A673 (cell line): ENCODE measurements around the gene HERC2. TPM values are rescaled to one million over a fixed set of nuclear protein-coding genes. Genes with fewer than 3 reads are reported as not detected.
A peak's percentile ranks its signal among the peaks of the same experiment; 100 is the strongest.

ENCODE experiments used
- BruUV-seq: library from RNA; stranded (reverse); fragments of 400-500 nt; replicated peaks from 2 replicates; lab custom pipeline; 2021; lab: Mats Ljungman, UMichigan
- CTCF ChIA-PET: fragments of 300-600 bp; sonication (Branson Sonifier 250); formaldehyde crosslinking; loops from one replicate; lab custom pipeline; 2022; ENCODE audit warnings: antibody characterized with exemption; lab: Charles Lee
- POLR2A ChIA-PET: fragments of 300-600 bp; sonication (Branson Sonifier 250); formaldehyde crosslinking; loops from one replicate; lab custom pipeline; 2022; ENCODE audit warnings: antibody characterized with exemption; ENCODE audit not compliant: low non-redundant PET; lab: Charles Lee
- DNase-seq: peaks from one replicate; pipeline ENCODE4 v3.0.0-alpha.2; 2015; ENCODE audit warnings: low spot score
- H3K27ac ChIP-seq: fragments of 200-600 bp; sonication (generic); 2 replicates; pipeline ENCODE4 v1.5.1; 2016; ENCODE audit warnings: mixed run types, low read depth, mild to moderate bottlenecking, mixed read lengths, antibody characterized with exemption, low read length; ENCODE audit not compliant: poor library complexity, severe bottlenecking
- H3K27me3 ChIP-seq: fragments of 200-600 bp; sonication (generic); replicated peaks from 2 replicates; pipeline ENCODE4 v1.6.1; 2017; ENCODE audit warnings: mixed run types, low read depth, mild to moderate bottlenecking, mixed read lengths, antibody characterized with exemption, low read length; ENCODE audit not compliant: insufficient read depth, poor library complexity
- H3K36me3 ChIP-seq: fragments of 200-600 bp; sonication (generic); 2 replicates; pipeline ENCODE4 v1.6.1; 2016; ENCODE audit warnings: mixed run types, mild to moderate bottlenecking, mixed read lengths, antibody characterized with exemption, low read length; ENCODE audit not compliant: insufficient read depth, poor library complexity, severe bottlenecking
- H3K4me1 ChIP-seq: fragments of 200-600 bp; sonication (generic); 2 replicates; pipeline ENCODE4 v1.6.1; 2017; ENCODE audit warnings: mixed run types, mild to moderate bottlenecking, mixed read lengths, antibody characterized with exemption, low read length; ENCODE audit not compliant: insufficient read depth, poor library complexity, severe bottlenecking
- H3K4me3 ChIP-seq: fragments of 200-600 bp; sonication (generic); 2 replicates; pipeline ENCODE4 v1.5.1; 2016; ENCODE audit warnings: low read depth, mixed run types, mild to moderate bottlenecking, mixed read lengths, low read length; ENCODE audit not compliant: poor library complexity, severe bottlenecking
- H3K9me3 ChIP-seq: fragments of 200-600 bp; sonication (generic); 2 replicates; pipeline ENCODE4 v1.6.1; 2016; ENCODE audit warnings: mixed run types, low read depth, mild to moderate bottlenecking, mixed read lengths, antibody characterized with exemption, low read length; ENCODE audit not compliant: poor library complexity, severe bottlenecking
- EZH2 ChIP-seq: fragments of 200-600 bp; sonication (generic); IDR thresholded peaks from 2 replicates; pipeline ENCODE4 v1.6.1; 2017; ENCODE audit warnings: borderline replicate concordance, low read depth, mild to moderate bottlenecking, mixed read lengths, antibody characterized with exemption, low read length; ENCODE audit not compliant: poor library complexity, severe bottlenecking
- intact Hi-C: fragments of 100-400 bp; cut with micrococcal nuclease; formaldehyde crosslinking; loops from one replicate; pipeline ENCODE4 v1.10.0; 2022; ENCODE audit not compliant: unreplicated experiment
- total RNA-seq: library from RNA; stranded (reverse); gene quantifications from 2 replicates; pipeline ENCODE4 v1.2.3, GENCODE V29; 2021
- TF ChIP-seq, protein P1 (sequence below): fragments of 300-800, 200-600 bp; sonication (generic); conservative IDR thresholded peaks from 2 replicates; pipeline ENCODE4 v1.5.1; 2017; ENCODE audit warnings: low read depth, mild to moderate bottlenecking, antibody characterized with exemption, low read length, moderate library complexity, mixed read lengths

Gene HERC2
- total RNA-seq, 1 experiment from 2014 or later: 86.1 TPM

DNA sequence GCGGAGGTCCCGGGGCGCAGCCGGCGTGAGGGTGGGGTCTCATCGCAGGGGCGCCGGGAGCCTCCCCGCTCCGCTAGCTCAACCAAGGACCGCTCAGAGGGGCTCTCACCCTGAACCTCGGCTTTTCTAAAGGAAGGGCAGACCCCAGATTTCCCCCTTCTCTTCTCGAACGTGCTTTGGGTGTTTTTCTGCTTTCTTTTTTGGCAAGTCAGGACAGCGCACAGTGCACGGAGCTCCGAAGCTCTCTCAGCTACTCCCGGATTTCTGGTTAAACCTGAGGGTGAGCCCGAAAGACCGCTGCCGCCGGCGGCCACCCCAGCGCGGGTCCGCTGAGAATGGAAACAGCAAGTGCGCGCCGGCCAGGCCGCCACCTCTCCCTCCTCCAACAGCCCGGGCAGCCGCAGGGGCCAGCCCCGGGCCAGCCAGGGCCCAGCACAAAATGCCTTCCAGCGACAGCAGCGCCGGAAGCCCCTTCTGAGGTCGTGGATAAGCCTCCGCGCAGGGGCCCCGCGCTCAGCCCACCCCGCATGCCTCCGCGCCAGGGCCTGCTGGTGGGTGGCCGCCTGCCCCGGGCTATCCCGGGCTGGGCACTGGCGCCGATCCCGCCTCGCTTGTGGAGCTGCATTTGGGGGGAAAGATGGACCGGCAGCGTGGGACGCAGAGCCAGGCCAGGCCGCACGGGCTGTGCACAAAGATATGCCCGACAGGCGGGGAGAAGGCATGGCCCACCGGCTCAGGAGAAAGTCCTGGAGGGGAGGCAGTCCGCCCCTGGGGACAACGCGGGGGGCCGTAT is 214.7 kb downstream of the HERC2 start:
- POLR2A ChIA-PET: no interaction called here
- no TSS peak for BruUV-seq
- CTCF ChIA-PET: interaction anchor here (0.8 kb wide), 1 partner anchor 85 kb away, joined by 4 read pairs; no protein-coding TSS in a partner anchor
- TF ChIP-seq EZH2: no peak
- TF ChIP-seq, protein P1, sequence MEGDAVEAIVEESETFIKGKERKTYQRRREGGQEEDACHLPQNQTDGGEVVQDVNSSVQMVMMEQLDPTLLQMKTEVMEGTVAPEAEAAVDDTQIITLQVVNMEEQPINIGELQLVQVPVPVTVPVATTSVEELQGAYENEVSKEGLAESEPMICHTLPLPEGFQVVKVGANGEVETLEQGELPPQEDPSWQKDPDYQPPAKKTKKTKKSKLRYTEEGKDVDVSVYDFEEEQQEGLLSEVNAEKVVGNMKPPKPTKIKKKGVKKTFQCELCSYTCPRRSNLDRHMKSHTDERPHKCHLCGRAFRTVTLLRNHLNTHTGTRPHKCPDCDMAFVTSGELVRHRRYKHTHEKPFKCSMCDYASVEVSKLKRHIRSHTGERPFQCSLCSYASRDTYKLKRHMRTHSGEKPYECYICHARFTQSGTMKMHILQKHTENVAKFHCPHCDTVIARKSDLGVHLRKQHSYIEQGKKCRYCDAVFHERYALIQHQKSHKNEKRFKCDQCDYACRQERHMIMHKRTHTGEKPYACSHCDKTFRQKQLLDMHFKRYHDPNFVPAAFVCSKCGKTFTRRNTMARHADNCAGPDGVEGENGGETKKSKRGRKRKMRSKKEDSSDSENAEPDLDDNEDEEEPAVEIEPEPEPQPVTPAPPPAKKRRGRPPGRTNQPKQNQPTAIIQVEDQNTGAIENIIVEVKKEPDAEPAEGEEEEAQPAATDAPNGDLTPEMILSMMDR: no peak
- Histone ChIP-seq H3K4me3 (peak overlapping the region; percentile 47), H3K27ac (no peak overlapping the region), H3K36me3 (peaks cover 11% of the 10 kb centered on the region), H3K27me3 (no peaks in the 10 kb centered on the region), H3K4me1 (peaks cover 8% of the 10 kb centered on the region), H3K9me3 (no peaks in the 10 kb centered on the region)
- DNase-seq: no peak
- intact Hi-C loops: no loop called here

DNA sequence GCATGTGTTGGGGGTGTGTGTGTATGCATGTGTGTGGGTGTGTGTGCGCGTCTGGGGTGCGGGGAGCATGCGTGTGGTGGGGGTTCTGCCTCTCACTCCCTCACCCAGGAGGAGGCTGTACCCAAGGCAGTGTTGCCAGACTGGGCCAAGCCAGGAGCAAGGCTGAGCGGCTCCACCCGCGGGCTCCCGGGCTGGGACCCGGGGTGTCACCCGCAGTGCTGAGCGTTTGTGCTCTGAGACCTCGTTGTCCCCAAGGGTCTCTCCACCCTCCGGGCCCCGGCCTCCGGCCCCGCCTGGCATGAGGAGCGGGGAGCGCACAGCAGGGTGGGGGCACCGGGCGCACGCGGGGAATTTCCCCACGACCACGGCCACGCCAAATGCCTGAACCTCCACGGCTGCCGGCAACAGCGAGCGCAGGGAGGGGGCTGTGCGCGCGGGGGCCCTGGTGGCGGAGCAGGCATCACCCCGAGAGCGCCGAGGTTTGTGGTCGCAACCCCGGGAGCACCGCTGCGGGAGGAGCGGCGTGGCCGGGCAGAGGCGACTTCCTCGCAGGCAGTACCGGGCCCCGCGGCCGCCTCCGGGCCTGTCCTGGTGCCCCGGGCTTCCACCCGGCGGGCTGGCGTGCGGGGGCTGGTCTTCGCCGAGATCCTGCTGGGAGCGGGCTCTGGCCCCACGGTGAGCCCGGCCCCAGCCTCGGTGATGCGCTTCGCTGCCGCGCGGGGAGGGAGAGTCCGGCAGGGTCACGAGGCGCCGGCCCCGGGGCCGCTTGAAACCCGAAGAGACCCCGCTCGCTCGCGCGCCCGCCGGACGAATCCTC is 215.5 kb downstream of the HERC2 start:
- H3K27ac ChIP-seq: no peak overlapping the region
- no TSS peak for BruUV-seq
- DNase-seq: peak; percentile 26
- TF ChIP-seq EZH2: no peak
- TF ChIP-seq, protein P1: no peak
- intact Hi-C loops: no loop called here
- no peaks in the 10 kb centered on the region for H3K27me3 ChIP-seq
- no peaks in the 10 kb centered on the region for H3K9me3 ChIP-seq
- POLR2A ChIA-PET: no interaction called here
- peak overlapping the region; percentile 47 for H3K4me3 ChIP-seq
- H3K4me1 ChIP-seq: peaks cover 8% of the 10 kb centered on the region
- CTCF ChIA-PET: no interaction called here
- H3K36me3 ChIP-seq: peaks cover 3% of the 10 kb centered on the region

DNA sequence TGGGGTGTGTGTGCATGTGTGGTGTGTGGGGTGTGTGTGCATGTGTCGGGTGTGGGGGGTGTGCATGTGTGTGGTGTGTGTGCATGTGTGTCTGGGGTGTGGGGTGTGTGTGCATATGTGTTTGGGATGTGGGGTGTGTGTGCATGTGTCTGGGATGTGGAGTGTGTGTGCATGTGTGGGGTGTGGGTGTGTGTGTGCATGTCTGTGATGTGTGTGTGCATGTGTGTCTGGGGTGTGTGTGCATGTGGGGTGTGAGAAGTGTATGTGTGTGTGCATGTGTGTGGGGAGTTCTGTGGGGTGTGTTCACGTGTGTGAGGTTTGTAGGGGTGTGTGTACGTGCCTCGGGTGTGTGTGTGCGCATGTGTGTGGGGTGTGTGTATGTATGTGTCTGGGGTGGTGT is 216.2 kb downstream of the HERC2 start:
- H3K27ac ChIP-seq: no peak overlapping the region
- intact Hi-C loops: no loop called here
- H3K4me3 ChIP-seq: no peak overlapping the region
- BruUV-seq: no TSS peak
- ChIA-PET CTCF (no interaction called here), POLR2A (no interaction called here)
- no peaks in the 10 kb centered on the region for H3K9me3 ChIP-seq
- TF ChIP-seq, protein P1: no peak
- TF ChIP-seq EZH2: no peak
- DNase-seq: no peak
- no peaks in the 10 kb centered on the region for H3K36me3 ChIP-seq
- no peaks in the 10 kb centered on the region for H3K27me3 ChIP-seq
- peaks cover 8% of the 10 kb centered on the region for H3K4me1 ChIP-seq
